Measurements from ENCODE around the gene CYP3A5.
"Not testable (repeated sequence)": the region's sequence is repeated elsewhere in the genome, so short reads cannot be mapped to it uniquely, and the experiment has no call there.

The CYP3A5 gene

DNA sequence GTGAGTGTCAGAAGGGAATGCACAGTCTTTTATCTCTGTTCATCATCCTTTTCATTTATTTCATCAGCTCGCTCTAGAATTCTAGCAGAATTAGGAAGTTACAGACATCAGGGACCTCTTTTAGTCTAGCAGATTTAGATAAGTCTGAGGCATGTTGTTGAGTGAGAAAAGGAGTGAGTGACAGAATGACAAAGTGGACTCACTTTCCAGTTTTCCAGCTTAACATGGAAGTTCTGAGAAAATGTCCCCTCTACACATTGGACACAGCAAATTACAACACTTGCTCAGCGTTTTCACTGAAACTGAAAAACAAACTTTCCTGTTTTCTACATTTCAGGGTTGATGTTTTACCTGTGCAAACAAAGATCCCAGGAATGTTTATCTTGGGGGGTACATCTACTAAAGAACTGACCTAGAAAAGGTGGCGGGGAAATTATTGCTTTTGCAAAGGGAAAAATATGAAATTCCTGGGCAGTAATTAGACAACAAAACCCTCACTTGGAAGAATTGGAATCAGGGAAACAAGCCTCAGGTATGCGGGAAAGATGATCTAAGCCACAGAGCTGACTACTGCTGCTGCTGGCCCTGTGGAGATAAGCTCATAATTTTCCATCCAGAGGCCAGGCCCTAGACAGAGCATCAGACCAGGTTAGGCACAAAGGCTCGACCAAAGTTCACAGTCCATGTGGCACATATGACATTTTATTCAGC lies 14.6 kb upstream of the CYP3A5 start:
- TF ChIP-seq MYC (IDR thresholded peaks at IDR 0.05; ENCODE audit: low read depth, low read length) (no peak), POLR2A (IDR thresholded peaks at IDR 0.05; ENCODE audit: extremely low read depth, insufficient read length) (no peak)
- TF ChIP-seq, protein P1, sequence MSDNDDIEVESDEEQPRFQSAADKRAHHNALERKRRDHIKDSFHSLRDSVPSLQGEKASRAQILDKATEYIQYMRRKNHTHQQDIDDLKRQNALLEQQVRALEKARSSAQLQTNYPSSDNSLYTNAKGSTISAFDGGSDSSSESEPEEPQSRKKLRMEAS (IDR thresholded peaks at IDR 0.05; ENCODE audit: low read depth, low read length), result no peak
- TF ChIP-seq, protein P2, sequence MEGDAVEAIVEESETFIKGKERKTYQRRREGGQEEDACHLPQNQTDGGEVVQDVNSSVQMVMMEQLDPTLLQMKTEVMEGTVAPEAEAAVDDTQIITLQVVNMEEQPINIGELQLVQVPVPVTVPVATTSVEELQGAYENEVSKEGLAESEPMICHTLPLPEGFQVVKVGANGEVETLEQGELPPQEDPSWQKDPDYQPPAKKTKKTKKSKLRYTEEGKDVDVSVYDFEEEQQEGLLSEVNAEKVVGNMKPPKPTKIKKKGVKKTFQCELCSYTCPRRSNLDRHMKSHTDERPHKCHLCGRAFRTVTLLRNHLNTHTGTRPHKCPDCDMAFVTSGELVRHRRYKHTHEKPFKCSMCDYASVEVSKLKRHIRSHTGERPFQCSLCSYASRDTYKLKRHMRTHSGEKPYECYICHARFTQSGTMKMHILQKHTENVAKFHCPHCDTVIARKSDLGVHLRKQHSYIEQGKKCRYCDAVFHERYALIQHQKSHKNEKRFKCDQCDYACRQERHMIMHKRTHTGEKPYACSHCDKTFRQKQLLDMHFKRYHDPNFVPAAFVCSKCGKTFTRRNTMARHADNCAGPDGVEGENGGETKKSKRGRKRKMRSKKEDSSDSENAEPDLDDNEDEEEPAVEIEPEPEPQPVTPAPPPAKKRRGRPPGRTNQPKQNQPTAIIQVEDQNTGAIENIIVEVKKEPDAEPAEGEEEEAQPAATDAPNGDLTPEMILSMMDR (IDR thresholded peaks at IDR 0.05; ENCODE audit: low read depth, low read length), result no peak
- H3K4me3 ChIP-seq (ENCODE audit: low read depth, low read length), result no peak overlapping the region
- DNase-seq (ENCODE audit: low read depth), result no peak

DNA sequence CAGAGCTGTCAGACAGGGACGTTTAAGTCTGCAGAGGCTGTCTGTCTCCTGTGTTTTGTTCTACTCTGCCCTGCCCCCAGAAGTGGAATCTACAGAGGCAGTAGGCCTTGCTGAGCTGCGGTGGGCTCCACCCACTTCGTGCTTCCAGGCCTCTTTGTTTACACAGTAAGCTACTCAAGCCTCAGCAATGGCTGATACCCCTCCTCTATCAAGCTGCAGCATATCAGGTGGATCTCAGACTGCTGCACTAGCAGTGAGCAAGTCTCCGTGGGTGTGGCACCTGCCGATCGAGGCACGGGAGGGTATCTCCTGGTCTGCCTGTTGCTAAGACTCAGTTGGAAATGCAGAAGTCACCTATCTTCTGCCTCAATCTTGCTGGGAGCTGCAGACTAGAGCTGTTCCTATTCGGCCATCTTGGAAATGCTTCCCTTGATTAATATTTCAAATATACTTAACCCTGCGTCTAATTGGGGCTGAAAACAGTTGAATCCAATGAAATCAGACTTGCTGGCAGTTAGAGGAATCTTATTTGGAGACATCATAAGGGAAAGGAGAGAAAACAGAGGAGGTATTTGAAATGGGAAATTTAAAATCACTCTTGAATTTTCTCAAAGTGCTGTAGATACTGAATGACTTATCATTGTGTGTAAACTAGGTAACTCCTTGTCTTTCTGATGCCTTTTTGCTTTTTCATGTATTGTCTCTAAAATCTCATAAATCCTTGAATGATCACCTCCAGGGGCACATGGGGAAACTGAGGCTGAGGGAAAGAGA lies 13.8 kb upstream of the CYP3A5 start:
- DNase-seq (ENCODE audit: low read depth), result no peak
- no peak overlapping the region for H3K4me3 ChIP-seq (ENCODE audit: low read depth, low read length)
- TF ChIP-seq MYC (IDR thresholded peaks at IDR 0.05; ENCODE audit: low read depth, low read length), result no peak
- TF ChIP-seq, protein P2 (IDR thresholded peaks at IDR 0.05; ENCODE audit: low read depth, low read length), result no peak
- TF ChIP-seq, protein P1 (IDR thresholded peaks at IDR 0.05; ENCODE audit: low read depth, low read length), result no peak
- TF ChIP-seq POLR2A (IDR thresholded peaks at IDR 0.05; ENCODE audit: extremely low read depth, insufficient read length), result no peak

DNA sequence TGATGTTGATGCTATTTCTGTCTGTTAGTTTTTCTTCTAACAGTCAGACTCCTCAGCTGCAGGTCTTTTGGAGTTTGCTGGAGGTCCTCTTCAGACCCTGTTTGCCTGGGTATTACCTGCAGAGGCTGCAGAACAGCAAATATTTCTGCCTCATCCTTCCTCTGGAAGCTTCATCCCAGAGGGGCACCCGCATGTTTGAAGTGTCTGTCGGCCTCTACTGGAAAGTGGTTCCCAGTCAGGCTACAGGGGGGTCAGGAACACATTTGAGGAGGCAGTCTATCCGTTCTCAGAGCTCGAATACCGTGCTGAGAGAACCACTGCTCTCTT lies 13.3 kb upstream of the CYP3A5 start:
- no peak for DNase-seq (ENCODE audit: low read depth)
- TF ChIP-seq, protein P2 (IDR thresholded peaks at IDR 0.05; ENCODE audit: low read depth, low read length), result no peak
- TF ChIP-seq MYC (IDR thresholded peaks at IDR 0.05; ENCODE audit: low read depth, low read length) (no peak), POLR2A (IDR thresholded peaks at IDR 0.05; ENCODE audit: extremely low read depth, insufficient read length) (no peak)
- TF ChIP-seq, protein P1 (IDR thresholded peaks at IDR 0.05; ENCODE audit: low read depth, low read length), result no peak
- no peak overlapping the region for H3K4me3 ChIP-seq (ENCODE audit: low read depth, low read length)

DNA sequence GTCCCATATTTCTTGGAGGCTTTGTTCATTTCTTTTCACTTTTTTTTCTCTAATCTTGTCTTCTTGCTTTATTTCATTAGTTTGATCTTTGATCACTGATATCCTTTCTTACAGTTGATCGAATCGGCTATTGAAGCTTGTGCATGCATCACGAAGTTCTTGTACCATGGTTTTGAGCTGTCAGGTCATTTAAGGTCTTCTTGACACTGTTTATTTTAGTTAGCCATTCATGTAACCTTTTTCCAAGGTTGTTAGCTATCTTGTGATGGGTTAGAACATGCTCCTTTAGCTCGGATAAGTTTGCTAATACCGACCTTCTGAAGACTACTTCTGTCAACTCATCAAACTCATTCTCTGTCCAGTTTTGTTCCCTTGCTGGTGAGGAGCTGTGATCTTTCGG lies 12.8 kb upstream of the CYP3A5 start:
- DNase-seq (ENCODE audit: low read depth); H3K4me3 ChIP-seq (ENCODE audit: low read depth, low read length): not testable (repeated sequence)

- not testable (repeated sequence) for H3K4me3 ChIP-seq (ENCODE audit: low read depth, low read length); DNase-seq (ENCODE audit: low read depth)
These were observed 11.9 kb upstream of the CYP3A5 start for GRCh38 chr7:99691658-99692057.

DNA sequence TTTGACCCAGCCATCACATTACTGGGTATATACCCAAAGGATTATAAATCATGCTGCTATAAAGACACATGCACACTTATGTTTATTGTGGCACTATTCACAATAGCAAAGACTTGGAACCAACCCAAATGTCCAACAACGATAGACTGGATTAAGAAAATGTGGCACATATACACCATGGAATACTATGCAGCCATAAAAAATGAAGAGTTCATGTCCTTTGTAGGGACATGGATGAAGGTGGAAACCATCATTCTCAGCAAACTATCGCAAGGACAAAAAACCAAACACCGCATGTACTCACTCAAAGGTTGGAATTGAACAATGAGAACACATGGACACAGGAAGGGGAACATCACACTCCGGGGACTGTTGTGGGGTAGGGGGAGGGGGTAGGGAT lies 11.1 kb upstream of the CYP3A5 start:
- H3K4me3 ChIP-seq (ENCODE audit: low read depth, low read length); DNase-seq (ENCODE audit: low read depth): not testable (repeated sequence)

DNA sequence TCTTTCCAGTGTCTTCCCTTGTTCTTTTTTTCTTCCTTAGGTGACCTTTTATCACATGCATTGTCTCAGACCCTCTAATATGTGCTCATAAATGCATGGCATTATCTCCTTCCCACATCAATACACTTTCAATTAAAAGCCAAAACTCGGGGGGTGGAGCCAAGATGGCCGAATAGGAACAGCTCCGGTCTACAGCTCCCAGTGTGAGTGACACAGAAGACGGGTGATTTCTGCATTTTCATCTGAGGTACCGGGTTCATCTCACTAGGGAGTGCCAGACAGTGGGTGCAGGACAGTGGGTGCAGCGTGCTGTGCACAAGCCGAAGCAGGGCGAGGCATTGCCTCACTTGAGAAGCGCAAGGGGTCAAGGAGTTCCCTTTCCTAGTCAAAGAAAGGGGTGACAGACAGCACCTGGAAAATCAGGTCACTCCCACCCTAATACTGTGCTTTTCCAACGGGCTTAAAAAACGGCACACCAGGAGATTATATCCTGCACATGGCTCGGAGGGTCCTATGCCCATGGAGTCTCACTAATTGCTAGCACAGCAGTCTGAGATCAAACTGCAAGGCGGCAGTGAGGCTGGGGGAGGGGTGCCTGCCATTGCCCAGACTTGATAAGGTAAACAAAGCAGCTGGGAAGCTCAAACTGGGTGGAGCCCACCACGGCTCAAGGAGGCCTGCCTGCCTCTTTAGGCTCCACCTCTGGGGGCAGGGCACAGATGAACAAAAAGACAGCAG lies 6.2 kb upstream of the CYP3A5 start:
- not testable (repeated sequence) for DNase-seq (ENCODE audit: low read depth); H3K4me3 ChIP-seq (ENCODE audit: low read depth, low read length)

- TF ChIP-seq, protein P2 (IDR thresholded peaks at IDR 0.05; ENCODE audit: low read depth, low read length), result no peak
- no peak for TF ChIP-seq POLR2A (IDR thresholded peaks at IDR 0.05; ENCODE audit: extremely low read depth, insufficient read length)
- TF ChIP-seq, protein P1 (IDR thresholded peaks at IDR 0.05; ENCODE audit: low read depth, low read length), result no peak
- no peak for TF ChIP-seq MYC (IDR thresholded peaks at IDR 0.05; ENCODE audit: low read depth, low read length)
- no peak for DNase-seq (ENCODE audit: low read depth)
- no peak overlapping the region for H3K4me3 ChIP-seq (ENCODE audit: low read depth, low read length)
These were observed 5.4 kb upstream of the CYP3A5 start for GRCh38 chr7:99685129-99685758.
